Measurements from ENCODE around the gene PPL. TPM values are rescaled to one million over a fixed set of nuclear protein-coding genes. Genes with fewer than 3 reads are reported as not detected.

The PPL gene
- total and polyA plus RNA-seq, 2 donors (not counting 3 experiments of a cell fraction or from before 2014, with no cell fraction given), result 0.07 to 0.20 TPM

GRCh38 chr16:4886151-4886550 is 50.8 kb downstream of the PPL start:
- no peaks in the 10 kb centered on the region for H3K9me1 ChIP-seq (replicated peaks; ENCODE audit: control insufficient read depth, extremely low read depth, insufficient read depth, low read length)
- no TSS peak for BruUV-seq (replicated peaks)
- no peaks in the 10 kb centered on the region for H3K79me2 ChIP-seq (ENCODE audit: control insufficient read depth, insufficient read depth, low read length)
- intact Hi-C loops (cut with micrococcal nuclease), result no loop called here
- TF ChIP-seq POLR2AphosphoS5 (IDR thresholded peaks at IDR 0.05; ENCODE audit: insufficient read depth, low read depth, low read length), result no peak
- TF ChIP-seq EZH2 (IDR thresholded peaks at IDR 0.05; ENCODE audit: borderline replicate concordance, low read depth, low read length, severe bottlenecking), result no peak
- TF ChIP-seq JUN (IDR thresholded peaks at IDR 0.05; ENCODE audit: borderline replicate concordance, insufficient read depth, insufficient read length, low read depth), result no peak
- TF ChIP-seq POLR2A (IDR thresholded peaks at IDR 0.05; ENCODE audit: low read depth, low read length), result no peak
- no peak for TF ChIP-seq CTCF (IDR thresholded peaks at IDR 0.05; ENCODE audit: extremely low read depth in 1 of 2, insufficient read depth in 1 of 2, low read depth in 1 of 2, low read length in 2 of 2)
- no peak for TF ChIP-seq GATA2 (IDR thresholded peaks at IDR 0.05; ENCODE audit: insufficient read depth, insufficient read length, low read depth, low read length)
- TF ChIP-seq FOS (IDR thresholded peaks at IDR 0.05; ENCODE audit: borderline replicate concordance, insufficient read depth, low read length), result no peak
- no peak for TF ChIP-seq MYC (IDR thresholded peaks at IDR 0.05; ENCODE audit: low read depth, low read length)
- no peak for TF ChIP-seq MAX (IDR thresholded peaks at IDR 0.05; ENCODE audit: insufficient read depth, insufficient read length)
- peaks cover 10 to 40% of the 10 kb centered on the region in 2 experiments for H3K36me3 ChIP-seq (ENCODE audit: control insufficient read depth in 2 of 2, extremely low read depth in 1 of 2, insufficient read depth in 2 of 2, low read length in 2 of 2)
- H3K4me1 ChIP-seq (ENCODE audit: control insufficient read depth, extremely low read depth, insufficient read depth, low read length), result no peaks in the 10 kb centered on the region
- H3K9ac ChIP-seq (replicated peaks; ENCODE audit: extremely low read depth, insufficient read depth, low read length), result no peak overlapping the region
- H3K4me2 ChIP-seq (ENCODE audit: insufficient read depth, low read length), result no peak overlapping the region
- no peak for FAIRE-seq
- CTCF ChIA-PET, result no interaction called here
- dilution Hi-C loops (cut with MboI; ENCODE audit: extremely low pct_ligation_motif_present, low sequenced_read_pairs), result no loop called here
- H3K9me3 ChIP-seq (replicated peaks; ENCODE audit: control insufficient read depth, insufficient read depth, low read length), result no peaks in the 10 kb centered on the region
- POLR2A ChIA-PET, result no interaction called here
- H2AFZ ChIP-seq (ENCODE audit: low read depth, low read length), result no peak overlapping the region
- no peaks in the 10 kb centered on the region for H3K27me3 ChIP-seq (ENCODE audit: control insufficient read depth in 2 of 2, insufficient read depth in 2 of 2, low read length in 2 of 2)
- H3K27ac ChIP-seq (ENCODE audit: insufficient read depth, low read depth, low read length), result no peak overlapping the region
- H4K20me1 ChIP-seq (replicated peaks; ENCODE audit: control insufficient read depth, extremely low read depth, insufficient read depth, low read length), result no peaks in the 10 kb centered on the region
- no peak overlapping the region for H3K4me3 ChIP-seq (replicated peaks in 1 of 3; ENCODE audit: insufficient read depth in 1 of 3, low read depth in 1 of 3, low read length in 3 of 3)
- no peak for DNase-seq (ENCODE audit: low read depth, low spot score)
